Hematopoietic multipotent progenitor cell treated with erythropoietin and hydrocortisone succinate and interleukin-3 and kit ligand, for 15 days (in vitro differentiated cells): ENCODE data around the gene DERA.

Experiments used
- DNase-seq: peaks from one replicate; pipeline ENCODE4 v3.0.0-alpha.2; 2015; ENCODE audit warnings: low spot score

Gene DERA

GRCh38 chr12:16075887-16076286 lies 164.8 kb downstream of the DERA start:
- DNase-seq, result no peak

GRCh38 chr12:16076557-16076956 lies 165.4 kb downstream of the DERA start:
- DNase-seq, result no peak

- no peak for DNase-seq
Observed at GRCh38 chr12:16076970-16077522, 165.9 kb downstream of the DERA start.

GRCh38 chr12:16086462-16086861 lies 175.3 kb downstream of the DERA start:
- no peak for DNase-seq

- DNase-seq, result no peak
Observed at GRCh38 chr12:16086942-16087341, 175.8 kb downstream of the DERA start.
